ENCODE data around the gene ZNF445.

DNA sequence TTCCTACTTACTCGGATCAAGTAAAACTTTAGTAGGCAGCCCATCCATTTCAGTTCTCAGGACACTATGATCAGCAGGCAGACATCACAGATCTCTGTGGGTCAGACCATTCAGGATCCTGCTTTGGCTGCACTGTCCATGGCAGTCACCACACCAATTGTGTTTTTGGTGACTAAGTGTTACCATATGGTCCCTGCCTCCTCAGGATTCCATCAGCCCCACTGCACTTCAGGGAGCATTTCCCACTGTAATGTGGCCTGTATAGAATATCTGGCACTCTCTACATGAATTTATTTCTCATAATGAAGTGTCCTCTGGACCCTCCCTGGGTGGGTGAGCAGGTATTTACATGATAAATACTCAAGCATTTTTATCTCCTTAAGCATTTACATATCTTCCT lies 41.3 kb downstream of the ZNF445 start:
- TF ChIP-seq EZH2 (IDR thresholded peaks at IDR 0.05; ENCODE audit: low read depth, low read length, severe bottlenecking) (no peak), POLR2A (IDR thresholded peaks at IDR 0.05; ENCODE audit: control extremely low read depth in 1 of 2, low read depth in 2 of 2, low read length in 2 of 2) (no peak), ZNF274 (IDR thresholded peaks at IDR 0.05; ENCODE audit: borderline replicate concordance, extremely low read depth, low read length) (no peak), GABPA (IDR thresholded peaks at IDR 0.05; ENCODE audit: borderline replicate concordance, insufficient read depth, low read length) (no peak), MAFK (IDR thresholded peaks at IDR 0.05; ENCODE audit: low read depth, low read length) (no peak), ASH2L (IDR thresholded peaks at IDR 0.05; ENCODE audit: low read length) (no peak), NANOG (IDR thresholded peaks at IDR 0.05; ENCODE audit: insufficient read depth, low read depth, low read length, poor library complexity, severe bottlenecking) (no peak), SIN3A (conservative IDR thresholded peaks at IDR 0.05 in 1 of 2, IDR thresholded peaks at IDR 0.05 in 1 of 2; ENCODE audit: low read depth in 1 of 2, low read length in 2 of 2) (no peak), HDAC6 (IDR thresholded peaks at IDR 0.05; ENCODE audit: low read depth, low read length) (no peak), JUN (IDR thresholded peaks at IDR 0.05; ENCODE audit: low read depth, low read length) (no peak), KDM1A (IDR thresholded peaks at IDR 0.05; ENCODE audit: borderline replicate concordance, low read length) (no peak), TAF1 (IDR thresholded peaks at IDR 0.05; ENCODE audit: low read depth, low read length) (no peak), SP2 (IDR thresholded peaks at IDR 0.05; ENCODE audit: low read length) (no peak)
- TF ChIP-seq, protein P1, sequence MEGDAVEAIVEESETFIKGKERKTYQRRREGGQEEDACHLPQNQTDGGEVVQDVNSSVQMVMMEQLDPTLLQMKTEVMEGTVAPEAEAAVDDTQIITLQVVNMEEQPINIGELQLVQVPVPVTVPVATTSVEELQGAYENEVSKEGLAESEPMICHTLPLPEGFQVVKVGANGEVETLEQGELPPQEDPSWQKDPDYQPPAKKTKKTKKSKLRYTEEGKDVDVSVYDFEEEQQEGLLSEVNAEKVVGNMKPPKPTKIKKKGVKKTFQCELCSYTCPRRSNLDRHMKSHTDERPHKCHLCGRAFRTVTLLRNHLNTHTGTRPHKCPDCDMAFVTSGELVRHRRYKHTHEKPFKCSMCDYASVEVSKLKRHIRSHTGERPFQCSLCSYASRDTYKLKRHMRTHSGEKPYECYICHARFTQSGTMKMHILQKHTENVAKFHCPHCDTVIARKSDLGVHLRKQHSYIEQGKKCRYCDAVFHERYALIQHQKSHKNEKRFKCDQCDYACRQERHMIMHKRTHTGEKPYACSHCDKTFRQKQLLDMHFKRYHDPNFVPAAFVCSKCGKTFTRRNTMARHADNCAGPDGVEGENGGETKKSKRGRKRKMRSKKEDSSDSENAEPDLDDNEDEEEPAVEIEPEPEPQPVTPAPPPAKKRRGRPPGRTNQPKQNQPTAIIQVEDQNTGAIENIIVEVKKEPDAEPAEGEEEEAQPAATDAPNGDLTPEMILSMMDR (IDR thresholded peaks at IDR 0.05; ENCODE audit: control extremely low read depth in 1 of 3, insufficient read depth in 1 of 3, low read depth in 1 of 3, low read length in 3 of 3): no peak
